GM23338 (cell line): ENCODE results near the gene DCAF5. TPM values are rescaled to one million over a fixed set of nuclear protein-coding genes. Genes with fewer than 3 reads are reported as not detected.

Experiments used
- ATAC-seq: fragments of 200-7000 bp; cut with Tn5 transposase; 3 replicates; pipeline ENCODE4 v1.9.1; 2020
- DNase-seq: peaks from one replicate; pipeline ENCODE4 v3.0.0-alpha.2; 2015; ENCODE audit warnings: low spot score
- H2AFZ ChIP-seq: fragments of 200-600 bp; sonication (generic); 2 replicates; pipeline ENCODE4 v1.8.0; 2016; ENCODE audit warnings: antibody characterized with exemption, mild to moderate bottlenecking, moderate library complexity
- H3F3A ChIP-seq: fragments of 200-600 bp; sonication (generic); replicated peaks from 2 replicates; pipeline ENCODE4 v1.8.0; 2017; ENCODE audit warnings: antibody characterized with exemption, mixed run types, low read depth
- H3K27ac ChIP-seq: fragments of 200-600 bp; sonication (generic); 2 replicates; pipeline ENCODE4 v1.6.1; 2016; ENCODE audit warnings: low read depth
- H3K27me3 ChIP-seq: fragments of 200-600 bp; sonication (generic); 2 replicates; pipeline ENCODE4 v1.8.0; 2016; ENCODE audit warnings: mild to moderate bottlenecking, mixed run types, moderate library complexity; ENCODE audit not compliant: insufficient read depth
- H3K36me3 ChIP-seq: fragments of 200-600 bp; sonication (generic); 2 replicates; pipeline ENCODE4 v1.8.0; 2016; ENCODE audit warnings: mild to moderate bottlenecking; ENCODE audit not compliant: insufficient read depth
- H3K4me1 ChIP-seq: fragments of 200-600 bp; sonication (generic); 2 replicates; pipeline ENCODE4 v1.8.0; 2016; ENCODE audit warnings: mild to moderate bottlenecking, moderate library complexity; ENCODE audit not compliant: insufficient read depth
- H3K4me2 ChIP-seq: fragments of 200-600 bp; sonication (generic); 2 replicates; pipeline ENCODE4 v1.7.1; 2017; ENCODE audit warnings: mixed run types
- H3K4me3 ChIP-seq: fragments of 200-600 bp; sonication (generic); 2 replicates; pipeline ENCODE4 v1.6.1; 2016; ENCODE audit warnings: mixed run types
- H3K79me2 ChIP-seq: fragments of 200-600 bp; sonication (generic); replicated peaks from 2 replicates; pipeline ENCODE4 v1.8.0; 2017; ENCODE audit warnings: mild to moderate bottlenecking; ENCODE audit not compliant: insufficient read depth
- H3K9me2 ChIP-seq: fragments of 200-600 bp; sonication (generic); 2 replicates; pipeline ENCODE4 v1.8.0; 2017; ENCODE audit not compliant: insufficient read depth
- H4K20me1 ChIP-seq: fragments of 200-600 bp; sonication (generic); replicated peaks from 2 replicates; pipeline ENCODE4 v1.8.0; 2017; ENCODE audit warnings: mild to moderate bottlenecking; ENCODE audit not compliant: insufficient read depth
- H3K27ac Mint-ChIP-seq: 2 replicates; pipeline ENCODE4 v1.8.0; 2020; ENCODE audit warnings: inconsistent platforms, mild to moderate bottlenecking, moderate library complexity, mixed read lengths
- H3K27me3 Mint-ChIP-seq: 3 replicates; pipeline ENCODE4 v1.8.0; 2022; ENCODE audit warnings: low read depth, mild to moderate bottlenecking, moderate library complexity, mixed read lengths, inconsistent platforms; ENCODE audit not compliant: insufficient read depth, poor library complexity
- H3K36me3 Mint-ChIP-seq: 3 replicates; pipeline ENCODE4 v1.8.0; 2021; ENCODE audit warnings: low read depth, mild to moderate bottlenecking, inconsistent platforms, moderate library complexity, mixed read lengths
- H3K4me1 Mint-ChIP-seq: 3 replicates; pipeline ENCODE4 v1.8.0; 2020; ENCODE audit warnings: mild to moderate bottlenecking, inconsistent platforms, mixed read lengths
- H3K4me3 Mint-ChIP-seq: 3 replicates; pipeline ENCODE4 v1.8.0; 2021; ENCODE audit warnings: moderate library complexity, mild to moderate bottlenecking, inconsistent platforms, mixed read lengths
- H3K9me3 Mint-ChIP-seq: 3 replicates; pipeline ENCODE4 v1.8.0; 2020; ENCODE audit warnings: moderate library complexity, mild to moderate bottlenecking, inconsistent platforms, mixed read lengths
- CREB1 ChIP-seq: fragments of 250-450 bp; sonication (Bioruptor Pico); IDR thresholded peaks from 2 replicates; pipeline ENCODE4 v1.5.0; 2020; ENCODE audit warnings: low read depth, mild to moderate bottlenecking, moderate library complexity
- EZH2 ChIP-seq: fragments of 200-600 bp; sonication (generic); IDR thresholded peaks from one replicate; pipeline ENCODE4 v1.8.0; 2017; ENCODE audit warnings: antibody characterized with exemption, mild to moderate bottlenecking, low read depth; ENCODE audit not compliant: unreplicated experiment
- EZH2phosphoT487 ChIP-seq: fragments of 200-600 bp; sonication (generic); IDR thresholded peaks from one replicate; pipeline ENCODE4 v1.8.1; 2018; ENCODE audit warnings: antibody characterized with exemption; ENCODE audit not compliant: unreplicated experiment
- NANOG ChIP-seq: IDR thresholded peaks from 2 replicates; pipeline ENCODE4 v1.6.1; 2016; ENCODE audit warnings: antibody characterized with exemption, borderline replicate concordance
- POLR2AphosphoS5 ChIP-seq: IDR thresholded peaks from 2 replicates; pipeline ENCODE4 v1.6.1; 2016; ENCODE audit warnings: antibody characterized with exemption, low read depth
- REST ChIP-seq: IDR thresholded peaks from one replicate; pipeline ENCODE4 v1.6.1; 2018; ENCODE audit warnings: antibody characterized with exemption; ENCODE audit not compliant: unreplicated experiment
- STAT1 ChIP-seq: IDR thresholded peaks from one replicate; pipeline ENCODE4 v1.6.1; 2016; ENCODE audit warnings: antibody characterized with exemption; ENCODE audit not compliant: unreplicated experiment
- ZNF114 ChIP-seq: fragments of 250-450 bp; sonication (Bioruptor Pico); IDR thresholded peaks from 2 replicates; pipeline ENCODE4 v1.5.0; 2020; ENCODE audit warnings: mild to moderate bottlenecking, moderate library complexity
- ZNF331 ChIP-seq: fragments of 250-450 bp; sonication (Bioruptor Pico); IDR thresholded peaks from 2 replicates; pipeline ENCODE4 v1.5.0; 2020; ENCODE audit warnings: low read depth, mild to moderate bottlenecking, moderate library complexity
- ZNF462 ChIP-seq: fragments of 250-450 bp; sonication (Bioruptor Pico); IDR thresholded peaks from 2 replicates; pipeline ENCODE4 v1.5.0; 2020; ENCODE audit warnings: mild to moderate bottlenecking, moderate library complexity
- polyA plus RNA-seq: library from polyadenylated mRNA; unstranded; fragments of >200 nt; fragmentation: Nextera tagmentation; extraction: Ambion mirVana; gene quantifications from 2 replicates; pipeline ENCODE4 v1.2.1, GENCODE V29; 2016
- total RNA-seq: library from RNA; depleted of rRNA; stranded (reverse); fragments of >200 nt; shearing (Covaris generic); gene quantifications from 2 replicates; pipeline ENCODE4 v1.2.3, GENCODE V29; 2014
- TF ChIP-seq, protein P1 (sequence below): IDR thresholded peaks from 2 replicates; pipeline ENCODE4 v1.6.1; 2016; ENCODE audit warnings: antibody characterized with exemption
- TF ChIP-seq, protein P2 (sequence below), 2 experiments: fragments of 200-600 bp in 1 of 2; sonication (generic) in 1 of 2; conservative IDR thresholded peaks; 2 replicates each; pipeline versions ENCODE4 v1.5.1 to v1.6.1; 2016 to 2017; ENCODE audit warnings: antibody characterized with exemption in 2 of 2, low read depth in 2 of 2, mild to moderate bottlenecking in 2 of 2, moderate library complexity in 1 of 2

Gene DCAF5
- total and polyA plus RNA-seq, 2 experiments from 2014 or later: 14.0 to 15.2 TPM

GRCh38 chr14:69003626-69004025 is 149.3 kb downstream of the DCAF5 start:
- Mint-ChIP-seq H3K27ac (no peak overlapping the region), H3K27me3 (peaks cover 12% of the 10 kb centered on the region), H3K4me3 (no peak overlapping the region), H3K36me3 (no peaks in the 10 kb centered on the region; the same call in 2 of the 3 replicates), H3K4me1 (peaks cover 23% of the 10 kb centered on the region), H3K9me3 (no peaks in the 10 kb centered on the region; the same call in 2 of the 3 replicates)
- Histone ChIP-seq H3K27me3 (no peaks in the 10 kb centered on the region), H3K4me3 (no peak overlapping the region), H3K79me2 (no peaks in the 10 kb centered on the region), H3K36me3 (no peaks in the 10 kb centered on the region), H4K20me1 (no peaks in the 10 kb centered on the region), H3K27ac (no peak overlapping the region), H3K9me2 (no peaks in the 10 kb centered on the region), H3K4me2 (no peak overlapping the region), H2AFZ (no peak overlapping the region), H3K4me1 (peaks cover 16% of the 10 kb centered on the region), H3F3A (no peaks in the 10 kb centered on the region)
- no peak for ATAC-seq
- TF ChIP-seq, protein P1, sequence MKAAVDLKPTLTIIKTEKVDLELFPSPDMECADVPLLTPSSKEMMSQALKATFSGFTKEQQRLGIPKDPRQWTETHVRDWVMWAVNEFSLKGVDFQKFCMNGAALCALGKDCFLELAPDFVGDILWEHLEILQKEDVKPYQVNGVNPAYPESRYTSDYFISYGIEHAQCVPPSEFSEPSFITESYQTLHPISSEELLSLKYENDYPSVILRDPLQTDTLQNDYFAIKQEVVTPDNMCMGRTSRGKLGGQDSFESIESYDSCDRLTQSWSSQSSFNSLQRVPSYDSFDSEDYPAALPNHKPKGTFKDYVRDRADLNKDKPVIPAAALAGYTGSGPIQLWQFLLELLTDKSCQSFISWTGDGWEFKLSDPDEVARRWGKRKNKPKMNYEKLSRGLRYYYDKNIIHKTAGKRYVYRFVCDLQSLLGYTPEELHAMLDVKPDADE: no peak
- TF ChIP-seq CREB1 (CRISPR knock-in tag): no peak
- TF ChIP-seq, protein P2, sequence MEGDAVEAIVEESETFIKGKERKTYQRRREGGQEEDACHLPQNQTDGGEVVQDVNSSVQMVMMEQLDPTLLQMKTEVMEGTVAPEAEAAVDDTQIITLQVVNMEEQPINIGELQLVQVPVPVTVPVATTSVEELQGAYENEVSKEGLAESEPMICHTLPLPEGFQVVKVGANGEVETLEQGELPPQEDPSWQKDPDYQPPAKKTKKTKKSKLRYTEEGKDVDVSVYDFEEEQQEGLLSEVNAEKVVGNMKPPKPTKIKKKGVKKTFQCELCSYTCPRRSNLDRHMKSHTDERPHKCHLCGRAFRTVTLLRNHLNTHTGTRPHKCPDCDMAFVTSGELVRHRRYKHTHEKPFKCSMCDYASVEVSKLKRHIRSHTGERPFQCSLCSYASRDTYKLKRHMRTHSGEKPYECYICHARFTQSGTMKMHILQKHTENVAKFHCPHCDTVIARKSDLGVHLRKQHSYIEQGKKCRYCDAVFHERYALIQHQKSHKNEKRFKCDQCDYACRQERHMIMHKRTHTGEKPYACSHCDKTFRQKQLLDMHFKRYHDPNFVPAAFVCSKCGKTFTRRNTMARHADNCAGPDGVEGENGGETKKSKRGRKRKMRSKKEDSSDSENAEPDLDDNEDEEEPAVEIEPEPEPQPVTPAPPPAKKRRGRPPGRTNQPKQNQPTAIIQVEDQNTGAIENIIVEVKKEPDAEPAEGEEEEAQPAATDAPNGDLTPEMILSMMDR (conservative IDR thresholded peaks at IDR 0.05; ENCODE audit: low read depth in 2 of 2): no peak
- TF ChIP-seq REST: no peak
- no peak for TF ChIP-seq ZNF114 (CRISPR knock-in tag)
- no peak for TF ChIP-seq EZH2
- no peak for TF ChIP-seq EZH2phosphoT487
- no peak for TF ChIP-seq STAT1
- TF ChIP-seq NANOG: no peak
- no peak for TF ChIP-seq POLR2AphosphoS5
- TF ChIP-seq ZNF331 (CRISPR knock-in tag): no peak
- TF ChIP-seq ZNF462: no peak
- no peak for DNase-seq
